Measurements from ENCODE around the gene CHST11.
"Not testable (repeated sequence)": the region's sequence is repeated elsewhere in the genome, so short reads cannot be mapped to it uniquely, and the experiment has no call there.

Gene CHST11

DNA sequence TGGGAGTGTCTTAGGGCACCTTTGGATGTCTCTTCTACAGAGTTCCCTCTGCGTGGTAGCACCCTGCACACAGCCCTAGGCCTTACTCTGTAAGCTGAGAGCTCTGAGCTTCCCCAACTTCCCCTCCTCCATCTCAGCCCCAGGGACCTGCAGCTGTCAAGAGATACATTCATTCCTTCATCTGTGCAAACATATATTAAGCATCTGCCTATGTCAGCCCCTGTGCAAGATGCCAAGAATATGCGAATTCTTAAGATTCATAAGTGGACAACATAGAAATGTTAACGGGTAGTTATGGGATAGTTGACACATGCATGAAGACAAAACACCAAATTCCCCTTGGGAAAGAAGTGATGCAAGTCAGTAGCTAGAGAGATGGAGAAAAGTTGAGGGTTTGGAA lies 310.5 kb downstream of the CHST11 start:
- no peak for DNase-seq (ENCODE audit: low spot score)

DNA sequence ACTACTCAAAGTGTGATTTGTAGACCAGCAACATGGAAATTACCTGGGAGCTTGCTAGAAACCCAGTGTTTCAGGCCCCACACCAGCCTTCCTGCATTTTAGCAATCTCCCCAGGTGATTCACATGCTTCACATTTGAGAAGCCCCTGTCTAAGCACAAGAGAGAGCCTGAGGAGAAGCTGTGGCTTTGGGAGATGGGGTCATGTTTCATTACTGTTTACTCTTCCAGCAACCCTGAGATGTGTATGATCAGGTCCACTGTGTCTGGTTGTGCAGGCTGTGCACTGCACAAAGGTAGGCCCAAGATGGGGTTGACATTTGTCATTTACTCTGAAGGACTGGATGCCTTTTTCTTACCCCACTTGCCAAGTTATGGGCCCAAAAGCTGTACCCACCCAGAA lies 311.3 kb downstream of the CHST11 start:
- no peak for DNase-seq (ENCODE audit: low spot score)

DNA sequence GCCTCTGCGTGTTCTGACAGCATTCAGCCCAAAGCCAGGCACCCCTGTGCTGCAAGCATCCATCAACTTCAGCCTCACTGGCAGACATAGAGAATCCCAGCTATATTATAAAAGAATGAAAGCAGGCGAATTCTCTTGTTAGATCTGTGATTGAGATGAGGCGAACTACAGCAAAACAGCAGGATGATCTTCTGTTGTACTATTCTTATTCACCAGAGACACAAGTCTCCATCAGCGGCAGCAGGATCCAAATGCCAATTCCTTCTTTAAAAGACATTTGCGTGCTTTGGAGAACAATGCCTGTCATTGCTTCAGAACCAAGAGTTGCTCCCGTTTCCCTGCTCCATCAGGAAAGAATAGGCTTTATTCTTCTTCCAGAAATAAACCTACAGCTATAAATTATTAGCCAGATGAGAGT lies 312.4 kb downstream of the CHST11 start:
- no peak for DNase-seq (ENCODE audit: low spot score)

DNA sequence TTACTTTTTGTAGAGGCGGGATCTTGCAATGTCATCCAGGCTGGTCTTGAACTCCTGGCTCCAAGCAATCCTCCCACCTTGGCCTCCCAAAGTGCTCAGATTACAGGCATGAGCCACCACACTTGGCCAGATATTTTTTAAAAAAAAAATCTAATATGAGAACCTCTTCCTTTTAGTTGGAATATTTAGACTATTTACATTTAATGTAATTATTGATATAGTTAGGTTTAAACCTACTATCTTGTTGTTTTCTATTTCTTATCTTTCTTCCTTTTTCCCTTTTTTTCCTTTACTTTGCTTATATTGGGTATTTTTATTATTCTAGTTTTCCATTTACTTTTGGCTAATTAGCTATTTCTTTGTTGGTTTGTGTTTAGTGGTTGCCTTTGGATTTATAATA lies 315.6 kb downstream of the CHST11 start:
- no peak for DNase-seq (ENCODE audit: low spot score)

DNA sequence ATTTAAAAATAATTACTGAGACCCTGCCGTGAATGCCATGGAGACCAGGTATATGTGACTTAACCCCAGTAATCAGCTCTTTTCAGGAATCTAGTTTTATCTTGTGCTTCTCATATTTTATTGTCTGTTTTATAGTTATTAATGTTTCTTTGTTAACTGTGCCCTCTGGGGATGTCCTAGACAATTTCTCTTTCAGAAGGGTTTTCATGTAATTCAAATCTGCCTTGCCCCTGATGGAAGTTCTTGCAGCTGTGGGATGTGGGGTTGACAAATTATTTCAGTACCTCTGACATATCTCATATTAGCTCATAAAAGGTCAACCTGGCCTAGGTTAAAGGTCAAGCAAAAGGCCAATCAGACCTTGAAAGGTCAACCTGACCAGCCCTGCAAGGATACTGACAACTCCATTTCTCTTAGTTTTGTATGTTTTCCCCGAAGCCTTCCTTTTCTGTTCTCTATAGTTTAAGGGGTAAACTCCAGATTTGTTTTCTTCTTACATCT lies 319.0 kb downstream of the CHST11 start:
- no peak for DNase-seq (ENCODE audit: low spot score)

DNA sequence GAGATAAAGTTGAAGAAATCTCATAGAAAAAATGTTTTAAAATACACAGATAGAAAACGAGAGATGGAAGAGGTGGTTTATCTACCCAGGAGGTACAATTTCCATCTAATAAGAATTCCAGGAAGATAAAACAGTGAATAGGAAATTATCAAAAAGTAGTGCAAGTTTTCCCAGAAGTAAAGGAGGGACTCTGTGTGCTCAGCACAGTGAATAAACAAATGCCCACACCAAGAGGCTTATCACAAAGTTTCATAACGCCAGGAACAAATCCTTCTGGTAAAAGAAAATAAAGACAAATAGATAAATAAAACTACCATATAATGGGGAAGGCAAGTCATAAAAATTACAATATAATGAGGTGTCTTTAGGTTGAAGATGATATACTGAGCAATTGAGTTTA lies 322.4 kb downstream of the CHST11 start:
- DNase-seq (ENCODE audit: low spot score), result no peak

DNA sequence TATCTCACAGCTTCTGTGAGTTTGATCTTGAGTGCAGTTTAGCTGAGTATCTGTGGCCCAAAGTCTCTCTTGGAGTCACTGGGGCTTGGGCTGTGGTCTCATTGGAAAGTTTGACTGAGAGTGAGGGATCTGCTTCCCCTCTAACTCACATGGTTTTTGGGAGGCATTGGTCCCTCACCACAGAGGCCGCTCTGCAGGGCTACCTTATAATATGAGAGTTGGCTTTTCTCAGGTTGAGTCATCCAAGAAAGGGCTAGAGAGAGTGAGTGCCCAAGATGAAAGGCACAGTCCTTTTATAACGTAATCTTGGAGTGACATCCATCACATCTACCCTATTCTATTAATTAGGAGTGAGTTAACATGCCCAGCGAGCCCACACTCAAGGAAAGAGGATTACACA lies 325.5 kb downstream of the CHST11 start:
- DNase-seq (ENCODE audit: low spot score), result no peak

DNA sequence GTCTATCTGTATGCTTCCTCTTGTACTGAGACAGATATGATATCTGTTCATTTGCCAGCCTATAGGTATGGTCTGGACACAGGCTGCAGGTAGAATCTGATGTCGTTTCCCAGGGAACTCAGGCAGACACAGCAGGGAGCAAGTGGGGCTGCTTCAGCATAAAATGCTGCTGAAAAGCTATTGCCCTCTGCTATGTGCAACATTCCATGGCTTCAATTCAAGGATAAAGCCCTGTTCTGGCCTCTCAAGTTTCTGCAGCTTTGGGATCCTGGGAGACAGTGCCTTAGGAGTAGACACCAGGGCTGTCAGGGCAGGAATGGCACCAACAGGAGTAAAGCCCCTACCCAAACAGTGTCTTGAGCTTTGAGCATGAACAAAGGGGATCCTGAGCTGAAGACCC lies 327.8 kb downstream of the CHST11 start:
- DNase-seq (ENCODE audit: low spot score), result no peak

DNA sequence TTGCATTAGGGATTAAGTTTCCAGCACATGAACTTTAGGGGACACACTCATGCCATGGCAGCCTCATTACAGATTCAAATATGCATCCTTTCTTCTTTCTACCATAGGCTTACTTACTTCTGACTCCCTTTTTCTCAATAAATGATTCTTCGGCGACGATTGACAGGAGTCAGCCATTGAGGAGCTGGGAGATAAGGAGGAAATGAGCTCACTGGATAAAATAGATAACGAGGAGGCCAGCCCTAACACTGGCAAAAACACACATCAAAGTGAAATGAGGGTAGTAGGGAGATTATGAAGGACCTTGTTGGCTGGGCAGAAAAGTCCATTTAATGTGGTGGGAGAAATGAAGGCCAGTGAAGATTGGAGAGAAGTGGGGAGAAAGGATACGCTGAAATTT lies 329.1 kb downstream of the CHST11 start:
- no peak for DNase-seq (ENCODE audit: low spot score)

DNA sequence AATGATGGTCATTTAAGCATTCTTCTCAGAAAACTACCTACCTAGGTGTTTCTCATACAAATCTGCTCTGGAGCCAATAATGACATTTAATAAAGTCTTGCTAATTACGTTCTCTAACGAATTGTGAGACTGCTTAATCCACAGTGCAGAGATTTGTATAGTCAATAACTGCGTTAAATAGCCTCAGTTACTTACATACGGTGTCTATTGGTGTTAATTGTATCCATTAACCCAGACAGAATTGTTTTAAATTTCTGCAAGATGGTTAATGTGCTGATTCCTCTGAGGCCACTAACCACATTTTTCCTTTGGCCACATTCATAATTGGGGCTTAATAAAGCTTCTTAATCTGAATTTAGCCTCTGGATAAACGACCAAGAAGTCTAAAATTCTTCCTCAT lies 329.6 kb downstream of the CHST11 start:
- DNase-seq (ENCODE audit: low spot score), result no peak

DNA sequence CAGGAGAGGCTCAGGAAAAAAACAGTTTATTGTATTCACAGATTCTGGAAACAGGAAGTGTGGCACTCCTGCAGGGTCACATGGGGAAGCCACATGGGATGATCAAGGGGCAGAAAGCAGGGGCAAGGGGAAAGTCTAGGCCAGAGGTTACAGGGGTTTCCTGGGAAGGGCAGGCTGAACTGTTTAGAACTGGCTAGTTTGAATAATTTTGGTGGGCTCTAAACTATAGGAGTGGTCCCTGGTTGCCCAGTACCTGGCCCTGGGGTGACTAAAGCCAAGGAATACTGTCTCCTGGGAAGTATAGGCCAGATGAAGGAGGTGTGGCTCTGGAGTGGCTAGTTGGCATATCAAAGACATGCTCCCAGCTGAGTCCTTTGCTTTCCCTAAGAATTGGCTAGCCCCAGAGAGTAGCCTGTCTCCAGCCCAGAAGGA lies 332.1 kb downstream of the CHST11 start:
- DNase-seq (ENCODE audit: low spot score), result peak; percentile 47

DNA sequence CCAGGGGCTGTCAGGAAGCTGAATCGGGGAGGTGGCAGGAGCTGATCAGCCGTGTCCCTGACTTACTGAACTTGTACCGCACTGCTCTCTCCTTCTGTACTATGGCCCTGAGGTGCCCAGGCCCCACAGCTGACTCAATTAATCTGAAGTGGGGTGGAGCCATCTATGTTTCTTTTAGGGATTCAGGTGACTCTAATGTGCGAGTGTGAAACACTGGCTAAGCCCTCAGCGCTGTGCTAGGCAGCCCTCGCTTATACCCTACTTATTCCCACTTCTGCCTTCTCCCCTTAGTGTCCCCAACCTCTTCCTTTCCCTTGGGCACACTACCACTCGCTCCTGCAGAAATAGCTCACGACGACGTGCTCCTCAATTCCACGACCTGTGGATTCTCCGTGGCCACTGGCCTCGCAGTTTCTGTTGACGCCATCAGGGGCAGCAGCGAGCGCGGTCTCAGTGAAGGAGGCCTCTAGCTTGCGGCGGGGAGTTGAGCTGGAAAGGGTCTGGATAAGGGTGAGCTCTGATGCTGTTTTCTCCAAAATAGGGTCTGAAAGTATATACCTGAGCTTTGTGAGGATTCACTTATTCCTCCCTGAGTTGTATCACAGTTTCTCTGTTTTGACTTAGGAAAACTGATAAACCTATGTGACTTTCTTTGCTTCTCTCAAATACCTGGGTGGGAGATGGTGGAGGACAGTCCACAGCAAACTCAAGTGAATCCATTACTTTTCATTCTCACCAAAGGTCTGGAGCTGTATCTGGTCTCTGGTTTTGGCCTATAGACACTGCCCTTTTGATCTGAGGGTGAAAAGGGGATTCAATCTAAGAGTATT lies 333.8 kb downstream of the CHST11 start:
- DNase-seq (ENCODE audit: low spot score), result no peak

DNA sequence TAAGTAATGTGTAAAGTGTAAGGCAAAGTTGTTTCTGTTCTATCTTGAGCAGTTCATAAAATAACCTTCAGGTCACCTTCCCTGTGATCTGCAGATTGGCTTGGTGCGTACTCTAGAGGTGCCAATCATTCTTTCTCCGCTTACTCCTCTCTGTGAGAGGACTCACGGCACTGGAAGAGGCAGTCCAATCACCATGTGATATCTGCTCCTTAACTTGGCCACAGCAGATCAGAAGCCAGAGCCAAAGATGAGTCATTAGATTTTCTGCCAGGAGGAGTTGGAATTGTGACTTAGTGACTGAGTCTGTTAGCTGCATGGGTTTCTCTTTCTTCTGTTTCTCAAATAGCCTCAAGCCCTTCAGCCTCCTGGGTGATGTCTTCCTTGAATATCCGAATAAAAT lies 335.8 kb downstream of the CHST11 start:
- DNase-seq (ENCODE audit: low spot score), result peak; percentile 2

DNA sequence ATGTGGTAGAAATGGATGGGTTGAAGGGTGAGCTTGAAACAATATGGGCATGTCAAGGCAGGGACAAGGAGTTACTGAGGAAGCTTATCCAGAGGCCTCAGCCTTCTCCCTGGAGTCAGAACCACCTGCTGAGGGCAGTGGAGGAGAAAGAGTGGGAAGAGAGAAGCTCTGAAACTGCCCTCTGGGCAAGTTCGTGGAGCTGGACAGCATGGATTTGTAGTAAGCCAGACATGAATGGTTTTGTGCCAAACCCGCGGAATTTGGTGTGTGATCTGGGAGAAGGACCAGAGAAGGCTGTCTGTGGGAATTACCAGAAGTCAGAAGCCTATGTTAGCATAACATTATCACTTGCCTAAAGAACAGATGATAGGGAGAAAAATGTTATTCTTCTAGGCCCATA lies 336.5 kb downstream of the CHST11 start:
- DNase-seq (ENCODE audit: low spot score), result no peak

DNA sequence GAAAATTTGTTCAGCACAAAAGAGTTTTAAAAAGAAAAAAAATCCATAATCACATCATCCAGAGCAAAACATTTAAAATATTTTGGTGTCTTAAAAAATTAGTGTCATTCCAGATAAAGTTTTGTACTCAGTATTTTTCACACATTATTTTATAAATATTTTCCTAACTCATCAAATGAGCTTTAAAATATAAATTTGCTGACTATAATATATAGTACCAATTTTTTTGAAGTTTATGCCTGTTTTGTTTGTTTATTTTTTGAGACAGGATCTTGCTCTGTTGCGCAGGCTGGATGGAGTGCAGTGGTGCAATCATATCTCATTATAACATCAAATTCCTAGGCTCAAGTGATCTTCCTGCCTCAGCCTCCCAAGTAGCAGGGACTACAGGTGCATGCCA lies 337.2 kb downstream of the CHST11 start:
- DNase-seq (ENCODE audit: low spot score), result no peak

DNA sequence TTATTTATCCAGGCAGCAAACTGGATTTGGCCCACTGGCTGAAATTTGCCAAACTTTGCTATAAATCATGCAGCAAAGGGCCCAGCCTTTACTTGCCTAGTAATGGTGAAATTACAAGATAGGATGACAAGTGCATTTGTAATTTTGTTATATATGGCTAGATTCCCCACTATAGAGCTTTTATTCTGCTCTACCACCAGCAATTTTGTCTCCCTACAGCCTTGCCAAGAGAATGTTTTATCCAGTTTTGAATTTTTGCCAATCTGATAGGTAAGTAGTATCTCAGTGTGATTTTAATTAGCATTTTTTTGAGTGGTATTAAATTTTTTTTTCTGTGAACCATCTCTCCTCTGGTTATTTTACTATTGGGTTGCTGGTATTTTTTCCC lies 339.7 kb downstream of the CHST11 start:
- DNase-seq (ENCODE audit: low spot score), result no peak

DNA sequence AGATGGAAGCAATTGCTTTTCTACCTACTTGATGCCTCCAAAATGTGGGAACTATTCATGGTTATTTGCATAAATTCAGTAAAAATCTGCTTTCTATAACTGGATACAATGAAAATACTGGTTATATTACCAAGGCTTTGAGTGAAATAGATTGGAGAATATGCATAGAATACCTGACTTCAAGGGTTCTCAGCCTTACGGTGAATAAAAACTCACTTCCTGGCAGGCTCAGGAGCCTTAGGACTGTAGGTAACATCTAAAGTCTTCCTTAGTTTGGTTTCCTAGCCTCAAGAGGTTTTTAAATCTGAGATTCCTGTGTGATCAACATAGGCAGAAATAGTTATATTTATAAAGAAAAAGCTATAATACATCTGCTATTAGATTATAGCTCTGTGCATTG lies 342.7 kb downstream of the CHST11 start:
- no peak for DNase-seq (ENCODE audit: low spot score)

DNA sequence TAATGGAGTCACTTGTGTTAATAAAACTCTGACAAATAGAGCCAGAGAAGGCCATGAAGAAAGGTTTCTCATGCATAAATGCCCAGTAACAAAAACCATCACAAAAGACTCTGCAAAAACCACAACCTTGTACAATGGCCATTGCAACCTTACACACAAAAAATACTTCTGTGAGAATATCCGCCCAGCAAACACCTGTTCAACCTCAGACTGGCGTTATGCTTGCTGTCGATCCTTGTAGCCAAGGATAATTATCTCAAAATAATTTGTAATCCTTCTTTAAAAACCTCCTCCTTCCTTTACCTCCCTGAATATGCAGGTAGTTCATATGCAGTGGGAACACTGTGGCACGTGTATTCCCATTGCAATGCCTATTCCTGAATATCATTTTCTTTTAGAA lies 344.3 kb downstream of the CHST11 start:
- DNase-seq (ENCODE audit: low spot score), result no peak

DNA sequence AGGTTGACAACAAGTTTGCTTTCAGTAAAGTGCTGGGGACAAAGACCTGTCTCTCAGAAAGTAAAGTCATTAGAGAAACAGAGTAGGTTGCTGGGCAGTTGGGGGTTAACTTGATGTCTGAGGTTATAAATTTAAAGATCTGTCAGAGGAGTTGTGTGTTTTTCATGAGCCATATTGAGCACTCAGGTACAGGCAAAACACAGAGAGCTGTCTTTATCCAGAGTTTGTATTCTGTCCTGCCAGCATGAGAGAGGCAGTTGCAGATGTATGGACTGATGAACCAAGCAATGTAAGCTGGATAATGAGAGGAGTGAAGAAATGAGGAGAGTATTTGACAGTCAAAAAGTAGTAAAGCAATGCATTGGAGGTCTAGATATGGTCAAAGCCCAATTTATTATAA lies 344.7 kb downstream of the CHST11 start:
- no peak for DNase-seq (ENCODE audit: low spot score)

DNA sequence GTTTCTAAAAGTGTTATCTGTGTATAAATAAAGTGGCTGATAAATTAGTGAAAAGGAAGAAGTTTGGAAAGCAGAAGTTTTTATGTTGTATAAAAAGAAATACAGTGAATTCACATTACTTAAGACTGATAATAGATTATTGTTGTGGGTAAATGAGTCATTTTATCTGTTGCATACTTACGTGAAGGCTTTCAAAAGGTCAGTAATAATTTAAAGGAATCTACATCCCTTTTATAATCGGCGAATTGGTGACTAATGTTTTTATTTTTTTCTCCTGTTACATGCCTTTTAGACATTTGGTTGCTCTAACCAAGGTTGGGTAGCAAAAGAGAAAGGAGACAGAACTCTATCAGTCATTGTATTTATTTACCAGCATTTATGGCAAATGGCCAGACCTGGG lies 345.5 kb downstream of the CHST11 start:
- DNase-seq (ENCODE audit: low spot score), result peak; percentile 5

DNA sequence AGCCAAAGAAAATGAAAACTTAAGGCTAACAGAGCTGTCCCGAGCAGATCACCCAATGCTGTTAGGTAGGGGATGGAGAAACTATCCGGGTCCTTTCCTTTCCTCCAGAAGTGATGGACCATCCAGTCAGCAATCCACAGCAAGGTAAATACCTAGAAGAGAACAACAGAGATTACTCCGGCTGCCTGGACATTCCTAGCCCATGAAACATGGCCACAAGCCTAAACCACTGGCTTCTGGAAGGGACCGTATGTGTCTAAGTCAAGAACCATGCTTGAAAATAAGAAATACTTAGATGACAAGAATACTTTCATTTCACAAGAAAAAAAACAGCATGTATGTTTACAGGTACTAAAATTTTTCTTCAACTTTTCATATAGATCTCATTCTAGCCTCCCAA lies 348.4 kb downstream of the CHST11 start:
- DNase-seq (ENCODE audit: low spot score), result no peak

DNA sequence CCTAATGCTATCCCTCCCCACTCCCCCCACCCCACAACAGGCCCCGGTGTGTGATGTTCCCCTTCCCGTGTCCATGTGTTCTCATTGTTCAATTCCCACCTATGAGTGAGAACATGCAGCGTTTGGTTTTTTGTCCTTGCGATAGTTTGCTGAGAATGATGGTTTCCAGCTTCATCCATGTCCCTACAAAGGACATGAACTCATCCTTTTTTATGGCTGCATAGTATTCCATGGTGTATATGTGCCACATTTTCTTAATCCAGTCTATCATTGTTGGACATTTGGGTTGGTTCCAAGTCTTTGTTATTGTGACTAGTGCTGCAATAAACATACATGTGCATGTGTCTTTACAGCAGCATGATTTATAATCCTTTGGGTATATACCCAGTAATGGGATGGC lies 349.4 kb downstream of the CHST11 start:
- not testable (repeated sequence) for DNase-seq (ENCODE audit: low spot score)

DNA sequence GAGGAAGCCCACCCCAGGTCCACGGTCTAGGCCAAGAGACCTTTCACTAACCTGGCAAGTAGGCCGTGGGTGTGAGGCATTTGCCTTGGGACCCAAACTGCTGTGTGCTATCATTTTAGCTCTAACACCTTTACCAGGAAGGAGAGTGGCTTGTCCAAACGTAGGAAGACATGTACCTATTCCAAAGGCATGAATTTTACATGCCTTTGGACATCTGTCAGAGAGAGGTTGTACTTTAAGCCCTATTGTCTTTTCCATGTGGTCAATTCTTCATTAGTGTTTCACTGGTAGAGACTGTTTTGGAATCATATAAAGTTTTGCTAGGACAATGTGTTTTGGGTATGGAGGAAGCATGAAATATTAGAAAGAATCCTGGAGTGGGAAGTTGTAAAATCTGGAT lies 352.5 kb downstream of the CHST11 start:
- no peak for DNase-seq (ENCODE audit: low spot score)

DNA sequence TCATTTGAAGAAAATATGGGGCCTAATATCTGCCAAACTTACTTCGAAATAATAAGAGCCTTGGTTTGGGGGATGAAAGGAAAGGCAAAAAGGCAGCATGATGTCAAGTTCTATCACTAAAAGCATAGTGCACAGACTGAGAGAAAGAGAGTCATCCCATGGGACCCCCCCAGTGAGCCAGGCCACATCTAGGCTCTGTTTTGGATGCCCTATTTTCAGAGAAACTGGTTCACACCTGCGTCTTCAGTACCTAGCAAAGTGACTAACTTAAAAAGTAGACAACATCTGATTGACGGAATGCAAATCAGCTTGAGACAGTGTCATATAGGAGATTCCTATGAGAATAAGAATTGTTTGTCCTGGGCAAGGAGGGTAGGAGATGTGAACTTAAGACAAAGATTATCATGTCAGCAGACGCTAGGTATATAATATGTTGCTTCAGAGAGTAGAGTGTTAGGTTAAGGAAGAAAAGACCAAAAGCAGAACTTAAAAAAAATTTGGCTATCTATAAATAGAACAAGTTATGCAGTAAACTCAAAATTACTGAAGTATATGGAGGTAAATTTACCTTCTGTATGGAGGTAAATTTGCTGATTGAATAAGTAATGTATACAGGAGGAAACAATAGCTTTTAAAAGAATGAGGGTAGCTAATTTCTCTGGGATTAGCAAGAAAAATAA lies 353.1 kb downstream of the CHST11 start:
- DNase-seq (ENCODE audit: low spot score), result no peak

All from SW480 (cell line).